H9 (cell line): ENCODE data around the gene BMP8A. TPM values are rescaled to one million over a fixed set of nuclear protein-coding genes. Genes with fewer than 3 reads are reported as not detected.

Experiments used
- DNase-seq: peaks from one replicate; pipeline ENCODE4 v3.0.0-alpha.2; 2017
- H2AFZ ChIP-seq: one replicate; pipeline ENCODE4 v1.6.1; 2013; ENCODE audit warnings: mild to moderate bottlenecking, low read length, control low read depth, moderate library complexity
- H2AK5ac ChIP-seq: 2 replicates; pipeline ENCODE4 v1.6.1; 2013; ENCODE audit warnings: low read length, control low read depth, mixed read lengths; ENCODE audit not compliant: insufficient read length
- H2BK120ac ChIP-seq: one replicate; pipeline ENCODE4 v1.6.1; 2013; ENCODE audit warnings: low read depth, mild to moderate bottlenecking, low read length, control low read depth, inconsistent platforms; ENCODE audit not compliant: poor library complexity, severe bottlenecking
- H2BK12ac ChIP-seq: 2 replicates; pipeline ENCODE4 v1.6.1; 2013; ENCODE audit warnings: low read length, control low read depth, mixed read lengths, low read depth; ENCODE audit not compliant: insufficient read length
- H2BK15ac ChIP-seq: 2 replicates; pipeline ENCODE4 v1.6.1; 2013; ENCODE audit warnings: low read depth, low read length, control low read depth
- H2BK20ac ChIP-seq: one replicate; pipeline ENCODE4 v1.6.1; 2013; ENCODE audit warnings: low read depth, mild to moderate bottlenecking, low read length, control low read depth, inconsistent platforms; ENCODE audit not compliant: poor library complexity, severe bottlenecking
- H2BK5ac ChIP-seq: 2 replicates; pipeline ENCODE4 v1.6.1; 2013; ENCODE audit warnings: low read length, control low read depth, mixed read lengths; ENCODE audit not compliant: insufficient read length
- H3K14ac ChIP-seq: 2 replicates; pipeline ENCODE4 v1.6.1; 2013; ENCODE audit warnings: low read length, control low read depth; ENCODE audit not compliant: insufficient read depth
- H3K18ac ChIP-seq: 2 replicates; pipeline ENCODE4 v1.6.1; 2013; ENCODE audit warnings: low read depth, mild to moderate bottlenecking, mixed read lengths, low read length, control low read depth; ENCODE audit not compliant: insufficient read length
- H3K23ac ChIP-seq: 2 replicates; pipeline ENCODE4 v1.6.1; 2013; ENCODE audit warnings: low read length, control low read depth, mixed read lengths, low read depth; ENCODE audit not compliant: insufficient read length
- H3K23me2 ChIP-seq: 2 replicates; pipeline ENCODE4 v1.6.1; 2013; ENCODE audit warnings: low read depth, mild to moderate bottlenecking, mixed read lengths, low read length, control low read depth; ENCODE audit not compliant: insufficient read length, poor library complexity, severe bottlenecking
- H3K27ac ChIP-seq: 2 replicates; pipeline ENCODE4 v1.5.1; 2013; ENCODE audit warnings: low read length, control low read depth, mixed read lengths, low read depth; ENCODE audit not compliant: insufficient read length
- H3K27me3 ChIP-seq: 2 replicates; pipeline ENCODE4 v1.6.1; 2013; ENCODE audit warnings: low read length, control low read depth, inconsistent platforms; ENCODE audit not compliant: insufficient read depth
- H3K4ac ChIP-seq: 2 replicates; pipeline ENCODE4 v1.6.1; 2013; ENCODE audit warnings: low read depth, mild to moderate bottlenecking, control low read depth, inconsistent platforms, low read length, moderate library complexity
- H3K4me1 ChIP-seq: 2 replicates; pipeline ENCODE4 v1.6.1; 2013; ENCODE audit warnings: low read length, control low read depth, inconsistent platforms; ENCODE audit not compliant: insufficient read depth
- H3K4me2 ChIP-seq: 2 replicates; pipeline ENCODE4 v1.6.1; 2013; ENCODE audit warnings: low read length, control low read depth, mixed read lengths; ENCODE audit not compliant: insufficient read length, insufficient read depth
- H3K56ac ChIP-seq: 2 replicates; pipeline ENCODE4 v1.6.1; 2013; ENCODE audit warnings: low read depth, mild to moderate bottlenecking, mixed read lengths, low read length, control low read depth; ENCODE audit not compliant: insufficient read length
- H3K79me1 ChIP-seq: 2 replicates; pipeline ENCODE4 v1.6.1; 2013; ENCODE audit warnings: low read depth, mild to moderate bottlenecking, moderate library complexity, low read length, control low read depth, inconsistent platforms; ENCODE audit not compliant: insufficient read depth, poor library complexity, severe bottlenecking
- H3K79me2 ChIP-seq: 2 replicates; pipeline ENCODE4 v1.6.1; 2013; ENCODE audit warnings: low read length, control low read depth, inconsistent platforms; ENCODE audit not compliant: insufficient read depth
- H3K9ac ChIP-seq: 2 replicates; pipeline ENCODE4 v1.6.1; 2013; ENCODE audit warnings: low read length, control low read depth, mixed read lengths; ENCODE audit not compliant: insufficient read length; ENCODE audit errors: extremely low read depth
- H3K9me3 ChIP-seq: one replicate; pipeline ENCODE4 v1.6.1; 2013; ENCODE audit warnings: low read depth, low read length, inconsistent platforms; ENCODE audit not compliant: control insufficient read depth
- H3T11ph ChIP-seq: one replicate; pipeline ENCODE4 v1.6.1; 2013; ENCODE audit warnings: mild to moderate bottlenecking, low read length, control low read depth, inconsistent platforms
- H4K20me1 ChIP-seq: one replicate; pipeline ENCODE4 v1.6.1; 2013; ENCODE audit not compliant: control insufficient read depth, insufficient read length, insufficient read depth
- H4K5ac ChIP-seq: 2 replicates; pipeline ENCODE4 v1.6.1; 2013; ENCODE audit warnings: low read depth, mild to moderate bottlenecking, mixed read lengths, low read length, control low read depth; ENCODE audit not compliant: insufficient read length
- H4K8ac ChIP-seq: replicated peaks from 2 replicates; pipeline ENCODE4 v1.6.1; 2013; ENCODE audit warnings: low read length, control low read depth, mixed read lengths, low read depth; ENCODE audit not compliant: insufficient read length
- H4K91ac ChIP-seq: 2 replicates; pipeline ENCODE4 v1.6.1; 2013; ENCODE audit warnings: low read depth, mild to moderate bottlenecking, moderate library complexity, mixed read lengths, low read length, control low read depth; ENCODE audit not compliant: insufficient read length
- H3K27ac Mint-ChIP-seq, 3 experiments: 2 replicates in 2 of 3; 3 replicates in 1 of 3; pipeline ENCODE4 v1.8.0; 2020 to 2021; ENCODE audit warnings: mixed read lengths in 3 of 3, mild to moderate bottlenecking in 1 of 3, moderate library complexity in 1 of 3
- H3K27me3 Mint-ChIP-seq: 2 replicates; pipeline ENCODE4 v1.8.0; 2021; ENCODE audit warnings: low read depth, mild to moderate bottlenecking, moderate library complexity, mixed read lengths
- H3K36me3 Mint-ChIP-seq, 3 experiments: 2 replicates in 2 of 3; 3 replicates in 1 of 3; pipeline ENCODE4 v1.8.0; 2020 to 2021; ENCODE audit warnings: low read depth in 3 of 3, mixed read lengths in 3 of 3; ENCODE audit not compliant: insufficient read depth in 1 of 3
- H3K4me1 Mint-ChIP-seq, 2 experiments: 2 replicates each; pipeline ENCODE4 v1.8.0; 2020; ENCODE audit warnings: mixed read lengths in 2 of 2
- H3K4me3 Mint-ChIP-seq, 2 experiments: 2 replicates in 1 of 2; 3 replicates in 1 of 2; pipeline ENCODE4 v1.8.0; 2020 to 2021; ENCODE audit warnings: mild to moderate bottlenecking in 2 of 2, mixed read lengths in 2 of 2, moderate library complexity in 1 of 2
- H3K9me3 Mint-ChIP-seq, 2 experiments: 2 replicates in 1 of 2; 3 replicates in 1 of 2; pipeline ENCODE4 v1.8.0; 2020; ENCODE audit warnings: mild to moderate bottlenecking in 2 of 2, mixed read lengths in 2 of 2, moderate library complexity in 1 of 2
- WGBS: extraction: QIAGEN DNeasy Blood & Tissue Kit; methylation state at CpG from one replicate; pipeline ENCODE4 v1.1.7; 2013; ENCODE audit warnings: missing lambda C conversion rate, low lambda C conversion rate, mixed read lengths; ENCODE audit not compliant: insufficient read length; ENCODE audit errors: extremely low coverage; 5-methylcytosine and 5-hydroxymethylcytosine counted together
- total RNA-seq: library from RNA; stranded (reverse); gene quantifications from 2 replicates; pipeline ENCODE4 v1.2.1, GENCODE V29; 2021
- TF ChIP-seq, protein P1 (sequence below): fragments of 200-600 bp; sonication (generic); conservative IDR thresholded peaks from 3 replicates; pipeline ENCODE4 v1.8.0; 2021; ENCODE audit warnings: antibody characterized with exemption, mild to moderate bottlenecking

The BMP8A gene
- total RNA-seq, 1 experiment from 2014 or later: 0.52 TPM

DNA sequence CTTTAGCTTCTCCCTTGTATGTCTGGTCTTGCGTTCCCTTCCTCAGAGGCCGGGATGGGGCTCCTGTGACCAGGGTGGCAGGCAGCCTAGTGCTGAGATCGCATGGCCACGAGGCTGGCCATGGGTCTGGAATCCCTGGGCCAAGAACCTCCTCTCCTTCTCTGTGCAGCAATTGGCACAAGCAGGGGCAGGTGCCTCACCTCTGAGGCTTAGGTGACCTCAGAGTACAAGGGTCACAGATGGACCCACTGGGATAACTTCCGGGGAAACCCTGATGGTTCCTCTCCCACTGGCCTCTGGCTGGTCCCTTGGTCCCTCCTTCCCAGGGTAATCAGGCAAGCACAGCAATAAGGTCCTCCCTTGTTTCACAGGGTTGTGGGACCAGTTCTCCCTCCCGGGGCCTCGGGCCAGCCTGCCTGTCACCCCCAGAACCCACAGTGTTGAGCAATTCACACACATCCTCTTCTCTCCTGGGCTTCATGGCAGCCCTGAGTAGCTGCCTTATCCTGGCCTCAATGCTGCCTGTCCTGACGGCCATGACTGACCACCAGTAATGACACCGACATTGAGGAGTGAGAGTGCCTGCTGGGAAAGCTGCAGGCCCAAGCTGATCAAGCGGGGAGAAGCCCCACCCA is 38.6 kb downstream of the BMP8A start:
- no peak overlapping the region for H3K9ac ChIP-seq
- no peak overlapping the region for H3K23ac ChIP-seq
- H3K27me3 ChIP-seq: no peaks in the 10 kb centered on the region
- H3K18ac ChIP-seq: no peak overlapping the region
- no peaks in the 10 kb centered on the region for H3K79me1 ChIP-seq
- no peak overlapping the region for H2AFZ ChIP-seq
- H3K79me2 ChIP-seq: no peaks in the 10 kb centered on the region
- no peaks in the 10 kb centered on the region for H3K9me3 ChIP-seq
- Mint-ChIP-seq H3K4me3 (no peak overlapping the region), H3K36me3 (peaks cover 0 to 19% (median 8%) of the 10 kb centered on the region in 3 experiments; a peak in 3 of 7 replicates), H3K9me3 (no peaks in the 10 kb centered on the region), H3K27ac (0 out of 7 replicates have a peak overlapping the region, but pooled peaks of 1 of the 3 experiments have one; percentile 65), H3K4me1 (no peaks in the 10 kb centered on the region), H3K27me3 (no peaks in the 10 kb centered on the region)
- no peak overlapping the region for H2AK5ac ChIP-seq
- no peak overlapping the region for H2BK12ac ChIP-seq
- no peaks in the 10 kb centered on the region for H3K23me2 ChIP-seq
- H4K8ac ChIP-seq: no peak overlapping the region
- TF ChIP-seq, protein P1, sequence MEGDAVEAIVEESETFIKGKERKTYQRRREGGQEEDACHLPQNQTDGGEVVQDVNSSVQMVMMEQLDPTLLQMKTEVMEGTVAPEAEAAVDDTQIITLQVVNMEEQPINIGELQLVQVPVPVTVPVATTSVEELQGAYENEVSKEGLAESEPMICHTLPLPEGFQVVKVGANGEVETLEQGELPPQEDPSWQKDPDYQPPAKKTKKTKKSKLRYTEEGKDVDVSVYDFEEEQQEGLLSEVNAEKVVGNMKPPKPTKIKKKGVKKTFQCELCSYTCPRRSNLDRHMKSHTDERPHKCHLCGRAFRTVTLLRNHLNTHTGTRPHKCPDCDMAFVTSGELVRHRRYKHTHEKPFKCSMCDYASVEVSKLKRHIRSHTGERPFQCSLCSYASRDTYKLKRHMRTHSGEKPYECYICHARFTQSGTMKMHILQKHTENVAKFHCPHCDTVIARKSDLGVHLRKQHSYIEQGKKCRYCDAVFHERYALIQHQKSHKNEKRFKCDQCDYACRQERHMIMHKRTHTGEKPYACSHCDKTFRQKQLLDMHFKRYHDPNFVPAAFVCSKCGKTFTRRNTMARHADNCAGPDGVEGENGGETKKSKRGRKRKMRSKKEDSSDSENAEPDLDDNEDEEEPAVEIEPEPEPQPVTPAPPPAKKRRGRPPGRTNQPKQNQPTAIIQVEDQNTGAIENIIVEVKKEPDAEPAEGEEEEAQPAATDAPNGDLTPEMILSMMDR: no peak
- no peak overlapping the region for H3K4ac ChIP-seq
- H2BK120ac ChIP-seq: no peak overlapping the region
- H2BK20ac ChIP-seq: no peak overlapping the region
- no peak overlapping the region for H4K5ac ChIP-seq
- no peak overlapping the region for H3K4me2 ChIP-seq
- no peak overlapping the region for H3T11ph ChIP-seq
- H3K27ac ChIP-seq: no peak overlapping the region
- no peaks in the 10 kb centered on the region for H3K4me1 ChIP-seq
- H2BK15ac ChIP-seq: no peak overlapping the region
- H3K56ac ChIP-seq: no peak overlapping the region
- no peak overlapping the region for H4K91ac ChIP-seq
- H3K14ac ChIP-seq: no peak overlapping the region
- H4K20me1 ChIP-seq: no peaks in the 10 kb centered on the region
- H2BK5ac ChIP-seq: no peak overlapping the region
- no CpG with 5 or more reads among the region's 10 CpGs for WGBS
- no peak for DNase-seq
